GM19372 (cell line): ENCODE measurements around the gene ARHGAP21.

Experiments used
- ATAC-seq: cut with Tn5 transposase; IDR thresholded peaks from one replicate; pipeline ENCODE4 v1.9.1; 2021; ENCODE audit warnings: mild to moderate bottlenecking, low read depth, moderate library complexity; ENCODE audit not compliant: unreplicated experiment

The ARHGAP21 gene

DNA sequence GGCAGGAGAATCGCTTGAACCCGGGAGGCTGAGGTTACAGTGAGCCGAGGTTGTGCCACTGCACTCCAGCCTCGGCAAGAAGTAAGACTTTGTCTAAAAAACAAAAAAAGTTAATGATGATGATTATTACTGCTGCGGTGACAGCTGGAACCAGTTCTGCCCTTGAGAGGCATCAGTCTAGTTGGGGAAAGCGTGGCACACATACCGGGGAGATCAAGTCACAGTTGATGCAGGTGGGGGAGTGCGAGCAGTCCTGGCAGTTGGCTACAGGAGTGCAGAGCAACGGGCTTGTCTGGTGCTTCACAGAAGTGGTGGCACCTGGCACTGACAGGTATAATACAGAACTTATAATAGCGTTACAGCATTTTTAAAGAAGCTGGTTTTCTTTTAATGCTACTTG, 173.0 kb downstream of the ARHGAP21 start:
- ATAC-seq, result no peak

- ATAC-seq, result no peak
Measured at GRCh38 chr10:24545585-24545984, 178.1 kb downstream of the ARHGAP21 start.

DNA sequence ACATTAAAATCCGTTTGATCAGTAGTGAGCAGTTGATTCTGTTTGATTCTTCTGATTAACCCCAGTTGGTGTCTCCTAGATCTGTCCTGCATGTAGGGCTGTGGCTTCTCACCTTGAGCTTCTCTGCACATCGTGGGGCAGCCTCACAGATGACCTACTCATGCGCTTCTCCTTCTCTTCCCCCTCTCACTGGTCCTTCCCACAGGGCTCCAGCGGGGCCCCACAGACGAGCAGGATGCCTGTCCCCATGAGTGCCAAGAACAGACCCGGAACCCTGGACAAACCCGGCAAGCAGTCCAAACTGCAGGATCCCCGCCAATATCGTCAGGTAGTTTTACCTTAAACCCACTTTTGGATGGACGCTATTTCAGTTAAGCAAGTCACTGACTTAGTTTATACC, 178.9 kb downstream of the ARHGAP21 start:
- ATAC-seq, result no peak

GRCh38 chr10:24542314-24543270, 181.1 kb downstream of the ARHGAP21 start:
- no peak for ATAC-seq

DNA sequence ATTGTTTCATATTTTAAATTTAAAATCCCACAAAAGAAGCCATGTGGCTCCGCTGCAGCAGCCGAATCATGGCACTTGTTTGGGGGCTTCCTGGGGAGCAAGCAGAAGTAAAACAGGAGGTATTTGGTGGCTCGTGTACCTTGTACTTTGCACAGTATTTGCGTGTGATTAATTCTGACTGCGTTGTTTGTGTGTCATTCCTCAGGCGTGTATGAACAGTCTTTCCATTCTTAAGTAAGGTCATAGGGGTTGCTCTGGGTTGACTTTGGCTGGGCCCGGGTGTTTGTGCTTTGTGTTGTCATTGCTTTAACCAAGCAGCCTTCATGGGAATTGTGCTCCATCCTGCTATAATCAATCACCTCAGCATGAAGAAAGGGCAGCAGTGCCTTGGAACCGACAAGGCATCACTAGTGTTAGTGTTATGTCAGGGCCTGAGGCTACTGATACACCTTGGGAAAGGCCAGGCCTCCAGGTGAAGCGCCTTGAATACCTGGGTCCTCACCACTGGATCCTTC, 182.4 kb downstream of the ARHGAP21 start:
- no peak for ATAC-seq

DNA sequence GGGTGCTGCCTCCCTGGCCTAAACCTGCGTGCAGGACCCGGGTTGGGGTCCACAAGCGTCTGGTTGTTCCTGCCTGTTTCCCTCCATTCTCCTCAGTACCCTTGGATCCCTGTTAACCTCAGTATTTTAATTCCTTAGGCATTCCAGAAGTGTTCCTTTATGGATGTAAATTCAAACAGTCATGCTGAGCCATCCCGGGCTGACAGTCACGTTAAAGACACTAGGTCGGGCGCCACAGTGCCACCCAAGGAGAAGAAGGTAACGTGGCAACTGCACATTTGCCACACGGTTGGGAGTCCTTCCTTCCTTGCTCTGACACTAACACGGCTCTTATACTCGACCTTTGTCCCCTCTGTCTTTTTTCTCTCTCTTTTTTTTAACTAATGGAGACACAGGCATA, 187.1 kb downstream of the ARHGAP21 start:
- no peak for ATAC-seq

DNA sequence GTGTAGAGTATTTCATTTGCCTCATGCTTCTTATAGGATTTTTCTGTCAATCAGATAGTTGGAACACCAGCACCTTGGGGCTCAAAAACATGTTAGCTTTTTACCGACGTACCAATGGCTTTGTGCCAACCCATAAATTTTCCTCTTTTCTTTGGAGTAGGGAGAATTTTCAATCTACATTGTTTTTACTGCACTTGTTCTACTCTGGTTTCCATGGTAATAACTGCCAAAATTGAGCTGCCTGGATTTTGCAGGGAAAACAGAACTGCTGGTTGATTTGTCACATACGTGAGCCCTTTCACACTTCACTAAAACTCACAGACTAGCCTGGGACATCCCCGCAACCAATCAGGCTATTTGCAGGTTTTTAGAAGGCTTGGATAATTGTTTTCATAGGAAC, 189.7 kb downstream of the ARHGAP21 start:
- ATAC-seq, result no peak
